ENCODE data around the gene FOXQ1. TPM values are rescaled to one million over a fixed set of nuclear protein-coding genes. Genes with fewer than 3 reads are reported as not detected.

FOXQ1 gene
- total and polyA plus RNA-seq, 8 donors, result 11.7 to 97.7 (median 29.6) TPM; not detected in 1

DNA sequence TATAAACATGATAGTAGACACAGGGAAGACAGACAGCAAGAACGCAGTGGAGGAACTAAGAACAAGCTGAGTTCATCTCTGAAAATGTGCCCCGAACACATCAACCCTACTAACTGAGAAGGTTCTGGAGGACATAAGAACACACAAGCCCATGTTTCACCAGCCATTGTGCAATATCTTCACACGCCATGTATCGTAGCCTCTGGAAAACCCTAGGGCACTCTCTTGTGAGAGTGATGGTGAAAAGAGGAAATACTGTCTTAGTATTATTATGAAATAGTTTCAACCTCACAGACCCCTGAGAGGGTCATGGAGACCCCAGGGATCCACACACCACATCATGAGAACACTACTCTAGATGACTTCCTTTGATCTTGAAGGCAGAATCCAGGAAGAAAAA lies 51.4 kb downstream of the FOXQ1 start:
- H3K4me1 ChIP-seq, result peaks cover 3 to 16% (median 8%) of the 10 kb centered on the region in 4 donors
- no peaks in the 10 kb centered on the region for H3K9me3 ChIP-seq
- H3K36me3 ChIP-seq, result no peaks in the 10 kb centered on the region
- peaks cover 0 to 13% (median 0%) of the 10 kb centered on the region in 3 donors for H3K27me3 ChIP-seq
- intact Hi-C loops (cut with DNase I; ENCODE audit: low total_unique reads), result no loop called here
- TF ChIP-seq POLR2A (IDR thresholded peaks at IDR 0.05), result no peak
- no peak for TF ChIP-seq EP300 (IDR thresholded peaks at IDR 0.05)
- TF ChIP-seq POLR2AphosphoS5 (IDR thresholded peaks at IDR 0.05), result no peak
- TF ChIP-seq, protein P1, sequence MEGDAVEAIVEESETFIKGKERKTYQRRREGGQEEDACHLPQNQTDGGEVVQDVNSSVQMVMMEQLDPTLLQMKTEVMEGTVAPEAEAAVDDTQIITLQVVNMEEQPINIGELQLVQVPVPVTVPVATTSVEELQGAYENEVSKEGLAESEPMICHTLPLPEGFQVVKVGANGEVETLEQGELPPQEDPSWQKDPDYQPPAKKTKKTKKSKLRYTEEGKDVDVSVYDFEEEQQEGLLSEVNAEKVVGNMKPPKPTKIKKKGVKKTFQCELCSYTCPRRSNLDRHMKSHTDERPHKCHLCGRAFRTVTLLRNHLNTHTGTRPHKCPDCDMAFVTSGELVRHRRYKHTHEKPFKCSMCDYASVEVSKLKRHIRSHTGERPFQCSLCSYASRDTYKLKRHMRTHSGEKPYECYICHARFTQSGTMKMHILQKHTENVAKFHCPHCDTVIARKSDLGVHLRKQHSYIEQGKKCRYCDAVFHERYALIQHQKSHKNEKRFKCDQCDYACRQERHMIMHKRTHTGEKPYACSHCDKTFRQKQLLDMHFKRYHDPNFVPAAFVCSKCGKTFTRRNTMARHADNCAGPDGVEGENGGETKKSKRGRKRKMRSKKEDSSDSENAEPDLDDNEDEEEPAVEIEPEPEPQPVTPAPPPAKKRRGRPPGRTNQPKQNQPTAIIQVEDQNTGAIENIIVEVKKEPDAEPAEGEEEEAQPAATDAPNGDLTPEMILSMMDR (IDR thresholded peaks at IDR 0.05), result no peak
- peak overlapping the region in 4 of 5 donors; percentile 65 to 79 (median 68) for H3K27ac ChIP-seq
- H3K4me3 ChIP-seq, result no peak overlapping the region
- DNase-seq, result no peak
- WGBS, 5 donors, result 72 to 92% (median 90%) methylated on average over 4 of the region's 4 CpGs

DNA sequence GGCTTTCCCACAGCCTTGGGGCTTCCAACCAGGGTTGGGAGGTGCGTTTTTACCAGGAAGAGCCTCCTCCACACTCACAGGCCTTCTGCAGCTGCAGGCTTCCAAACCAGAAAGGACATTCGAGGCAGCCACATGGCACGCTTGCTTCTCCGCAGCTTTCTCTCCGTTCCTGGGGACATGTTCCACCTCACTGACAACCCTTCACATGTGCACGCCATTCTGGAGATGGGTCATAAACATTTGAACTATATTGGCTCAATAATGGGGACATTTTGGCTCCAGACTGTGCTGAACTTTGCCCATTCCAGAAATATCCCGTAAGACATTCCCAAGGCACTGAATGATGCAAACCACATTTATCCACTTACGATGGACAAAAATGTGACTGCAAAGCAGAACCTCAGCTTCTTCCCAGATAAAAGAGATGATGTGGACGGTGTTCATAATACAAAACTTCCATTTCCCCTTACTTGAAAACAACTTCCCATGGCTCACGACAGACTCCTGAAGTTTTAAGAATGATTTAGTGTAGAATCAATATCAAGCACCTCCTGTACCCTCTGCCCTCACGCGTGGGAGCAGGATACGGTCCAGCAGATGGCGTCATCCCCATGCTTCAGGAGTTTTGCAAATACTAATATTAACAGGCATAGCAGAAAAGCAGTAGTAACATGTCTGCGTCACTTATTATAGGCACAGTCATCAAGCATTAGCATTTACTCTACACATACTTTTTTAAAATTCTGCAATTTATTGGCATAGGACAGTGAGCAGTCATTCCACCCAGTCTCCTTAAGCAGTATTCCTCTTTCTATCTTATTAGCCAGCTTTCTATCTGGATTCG lies 52.1 kb downstream of the FOXQ1 start:
- Histone ChIP-seq H3K4me1 (peaks cover 3 to 16% (median 8%) of the 10 kb centered on the region in 4 donors), H3K9me3 (no peaks in the 10 kb centered on the region), H3K27me3 (peaks cover 0 to 13% (median 0%) of the 10 kb centered on the region in 3 donors), H3K36me3 (no peaks in the 10 kb centered on the region), H3K4me3 (no peak overlapping the region), H3K27ac (peak overlapping the region; percentile 57 to 79 (median 66))
- TF ChIP-seq, protein P1 (IDR thresholded peaks at IDR 0.05), result no peak
- no peak for TF ChIP-seq POLR2A (IDR thresholded peaks at IDR 0.05)
- TF ChIP-seq POLR2AphosphoS5 (IDR thresholded peaks at IDR 0.05), result peak; percentile 15 to 59 (median 39)
- TF ChIP-seq EP300 (IDR thresholded peaks at IDR 0.05), result peak; percentile 31
- no peak for DNase-seq
- WGBS, 5 donors, result 40 to 60% (median 56%) methylated on average over 16 of the region's 16 CpGs
- intact Hi-C loops (cut with DNase I; ENCODE audit: low total_unique reads), result no loop called here

Other genes starting within 250 kb of the FOXQ1 start
- gene FOXF2, start 77.5 kb downstream of the FOXQ1 start, total RNA-seq, result 100 to 1,000 TPM in 1 of 5 donors, 10 to 100 TPM in 3, 1 to 10 TPM in 1; 9.6 to 104 (median 14.1) TPM
- 10 to 100 TPM; 17.7 to 32.2 (median 20.7) TPM for gene FOXF2, start 77.5 kb downstream of the FOXQ1 start, polyA plus RNA-seq

Measured in stomach (tissue), 9 donors.